ENCODE data around the gene PHACTR3.
A peak's percentile ranks its signal among the peaks of the same experiment; 100 is the strongest.

The PHACTR3 gene

GRCh38 chr20:59828125-59829053 lies 224.0 kb downstream of the PHACTR3 start:
- no peak overlapping the region for H3K4ac ChIP-seq (ENCODE audit: low read depth, low read length)
- H2BK15ac ChIP-seq (replicated peaks; ENCODE audit: low read depth): no peak overlapping the region
- no peak overlapping the region for H3K4me2 ChIP-seq (ENCODE audit: low read length)
- H2AK5ac ChIP-seq (ENCODE audit: low read length): no peak overlapping the region
- no peaks in the 10 kb centered on the region for H3K79me2 ChIP-seq (ENCODE audit: control insufficient read depth, insufficient read depth, low read length)
- no peaks in the 10 kb centered on the region for H3K4me1 ChIP-seq (ENCODE audit: control insufficient read depth, low read depth, low read length)
- no CpG with 5 or more reads among the region's 15 CpGs for WGBS (ENCODE audit: extremely low coverage, insufficient coverage, low lambda C conversion rate)
- no peak overlapping the region for H3K23ac ChIP-seq (ENCODE audit: low read length)
- DNase-seq: no peak
- H3K18ac ChIP-seq (ENCODE audit: low read length): no peak overlapping the region
- no peak overlapping the region for H3K4me3 ChIP-seq (ENCODE audit: low read length)
- no peak overlapping the region for H2BK5ac ChIP-seq (ENCODE audit: low read length)
- no peak overlapping the region for H2BK120ac ChIP-seq (ENCODE audit: low read depth, low read length)
- H3K27ac ChIP-seq (ENCODE audit: low read depth, low read length): no peak overlapping the region
- H4K5ac ChIP-seq (ENCODE audit: low read length): no peak overlapping the region
- no peaks in the 10 kb centered on the region for H3K79me1 ChIP-seq (ENCODE audit: low read length)
- H3K9ac ChIP-seq (ENCODE audit: low read length): no peak overlapping the region
- H3K36me3 ChIP-seq (ENCODE audit: control insufficient read depth, insufficient read depth, low read length): no peaks in the 10 kb centered on the region
- H3K27me3 ChIP-seq (ENCODE audit: insufficient read depth, low read length, poor library complexity): no peaks in the 10 kb centered on the region
- no peak overlapping the region for H4K8ac ChIP-seq (ENCODE audit: low read depth, low read length)
- H3K56ac ChIP-seq (ENCODE audit: low read length): no peak overlapping the region

- no peak overlapping the region for H3K4me2 ChIP-seq (ENCODE audit: low read length)
- no peaks in the 10 kb centered on the region for H3K27me3 ChIP-seq (ENCODE audit: insufficient read depth, low read length, poor library complexity)
- H4K5ac ChIP-seq (ENCODE audit: low read length): no peak overlapping the region
- H2BK5ac ChIP-seq (ENCODE audit: low read length): no peak overlapping the region
- no peak overlapping the region for H3K4me3 ChIP-seq (ENCODE audit: low read length)
- H3K36me3 ChIP-seq (ENCODE audit: control insufficient read depth, insufficient read depth, low read length): no peaks in the 10 kb centered on the region
- H3K23ac ChIP-seq (ENCODE audit: low read length): no peak overlapping the region
- no peak overlapping the region for H3K4ac ChIP-seq (ENCODE audit: low read depth, low read length)
- no peak overlapping the region for H2BK120ac ChIP-seq (ENCODE audit: low read depth, low read length)
- no peak overlapping the region for H3K27ac ChIP-seq (ENCODE audit: low read depth, low read length)
- H3K79me1 ChIP-seq (ENCODE audit: low read length): no peaks in the 10 kb centered on the region
- H3K79me2 ChIP-seq (ENCODE audit: control insufficient read depth, insufficient read depth, low read length): no peaks in the 10 kb centered on the region
- WGBS (ENCODE audit: extremely low coverage, insufficient coverage, low lambda C conversion rate): no CpG with 5 or more reads among the region's 19 CpGs
- H4K8ac ChIP-seq (ENCODE audit: low read depth, low read length): no peak overlapping the region
- H3K4me1 ChIP-seq (ENCODE audit: control insufficient read depth, low read depth, low read length): no peaks in the 10 kb centered on the region
- H2BK15ac ChIP-seq (replicated peaks; ENCODE audit: low read depth): no peak overlapping the region
- no peak for DNase-seq
- H3K18ac ChIP-seq (ENCODE audit: low read length): no peak overlapping the region
- no peak overlapping the region for H3K9ac ChIP-seq (ENCODE audit: low read length)
- no peak overlapping the region for H3K56ac ChIP-seq (ENCODE audit: low read length)
- H2AK5ac ChIP-seq (ENCODE audit: low read length): no peak overlapping the region
These were observed 224.9 kb downstream of the PHACTR3 start for GRCh38 chr20:59829054-59829785.

GRCh38 chr20:59829786-59830664 lies 225.7 kb downstream of the PHACTR3 start:
- no peaks in the 10 kb centered on the region for H3K79me1 ChIP-seq (ENCODE audit: low read length)
- no peaks in the 10 kb centered on the region for H3K4me1 ChIP-seq (ENCODE audit: control insufficient read depth, low read depth, low read length)
- H3K27ac ChIP-seq (ENCODE audit: low read depth, low read length): no peak overlapping the region
- no peak overlapping the region for H4K5ac ChIP-seq (ENCODE audit: low read length)
- WGBS (ENCODE audit: extremely low coverage, insufficient coverage, low lambda C conversion rate): no CpG with 5 or more reads among the region's 12 CpGs
- no peak overlapping the region for H2BK5ac ChIP-seq (ENCODE audit: low read length)
- no peak overlapping the region for H3K23ac ChIP-seq (ENCODE audit: low read length)
- H3K36me3 ChIP-seq (ENCODE audit: control insufficient read depth, insufficient read depth, low read length): no peaks in the 10 kb centered on the region
- H2BK120ac ChIP-seq (ENCODE audit: low read depth, low read length): no peak overlapping the region
- no peaks in the 10 kb centered on the region for H3K27me3 ChIP-seq (ENCODE audit: insufficient read depth, low read length, poor library complexity)
- no peak overlapping the region for H2AK5ac ChIP-seq (ENCODE audit: low read length)
- H3K18ac ChIP-seq (ENCODE audit: low read length): no peak overlapping the region
- no peak for DNase-seq
- H3K56ac ChIP-seq (ENCODE audit: low read length): no peak overlapping the region
- H4K8ac ChIP-seq (ENCODE audit: low read depth, low read length): no peak overlapping the region
- H2BK15ac ChIP-seq (replicated peaks; ENCODE audit: low read depth): no peak overlapping the region
- H3K4me2 ChIP-seq (ENCODE audit: low read length): no peak overlapping the region
- H3K9ac ChIP-seq (ENCODE audit: low read length): no peak overlapping the region
- no peak overlapping the region for H3K4me3 ChIP-seq (ENCODE audit: low read length)
- H3K79me2 ChIP-seq (ENCODE audit: control insufficient read depth, insufficient read depth, low read length): no peaks in the 10 kb centered on the region
- no peak overlapping the region for H3K4ac ChIP-seq (ENCODE audit: low read depth, low read length)

- Histone ChIP-seq H2BK5ac (ENCODE audit: low read length) (no peak overlapping the region), H4K5ac (ENCODE audit: low read length) (no peak overlapping the region), H3K79me1 (ENCODE audit: low read length) (no peaks in the 10 kb centered on the region), H3K27ac (ENCODE audit: low read depth, low read length) (no peak overlapping the region), H4K8ac (ENCODE audit: low read depth, low read length) (no peak overlapping the region), H3K36me3 (ENCODE audit: control insufficient read depth, insufficient read depth, low read length) (no peaks in the 10 kb centered on the region), H2BK120ac (ENCODE audit: low read depth, low read length) (no peak overlapping the region), H2BK15ac (replicated peaks; ENCODE audit: low read depth) (no peak overlapping the region), H3K56ac (ENCODE audit: low read length) (no peak overlapping the region), H3K18ac (ENCODE audit: low read length) (no peak overlapping the region), H2AK5ac (ENCODE audit: low read length) (no peak overlapping the region), H3K4ac (ENCODE audit: low read depth, low read length) (no peak overlapping the region), H3K23ac (ENCODE audit: low read length) (no peak overlapping the region), H3K4me1 (ENCODE audit: control insufficient read depth, low read depth, low read length) (no peaks in the 10 kb centered on the region), H3K79me2 (ENCODE audit: control insufficient read depth, insufficient read depth, low read length) (no peaks in the 10 kb centered on the region), H3K27me3 (ENCODE audit: insufficient read depth, low read length, poor library complexity) (no peaks in the 10 kb centered on the region), H3K4me2 (ENCODE audit: low read length) (no peak overlapping the region), H3K9ac (ENCODE audit: low read length) (no peak overlapping the region), H3K4me3 (ENCODE audit: low read length) (no peak overlapping the region)
- no CpG with 5 or more reads among the region's 6 CpGs for WGBS (ENCODE audit: extremely low coverage, insufficient coverage, low lambda C conversion rate)
- DNase-seq: no peak
These were observed 226.3 kb downstream of the PHACTR3 start for GRCh38 chr20:59830665-59831023.

DNA sequence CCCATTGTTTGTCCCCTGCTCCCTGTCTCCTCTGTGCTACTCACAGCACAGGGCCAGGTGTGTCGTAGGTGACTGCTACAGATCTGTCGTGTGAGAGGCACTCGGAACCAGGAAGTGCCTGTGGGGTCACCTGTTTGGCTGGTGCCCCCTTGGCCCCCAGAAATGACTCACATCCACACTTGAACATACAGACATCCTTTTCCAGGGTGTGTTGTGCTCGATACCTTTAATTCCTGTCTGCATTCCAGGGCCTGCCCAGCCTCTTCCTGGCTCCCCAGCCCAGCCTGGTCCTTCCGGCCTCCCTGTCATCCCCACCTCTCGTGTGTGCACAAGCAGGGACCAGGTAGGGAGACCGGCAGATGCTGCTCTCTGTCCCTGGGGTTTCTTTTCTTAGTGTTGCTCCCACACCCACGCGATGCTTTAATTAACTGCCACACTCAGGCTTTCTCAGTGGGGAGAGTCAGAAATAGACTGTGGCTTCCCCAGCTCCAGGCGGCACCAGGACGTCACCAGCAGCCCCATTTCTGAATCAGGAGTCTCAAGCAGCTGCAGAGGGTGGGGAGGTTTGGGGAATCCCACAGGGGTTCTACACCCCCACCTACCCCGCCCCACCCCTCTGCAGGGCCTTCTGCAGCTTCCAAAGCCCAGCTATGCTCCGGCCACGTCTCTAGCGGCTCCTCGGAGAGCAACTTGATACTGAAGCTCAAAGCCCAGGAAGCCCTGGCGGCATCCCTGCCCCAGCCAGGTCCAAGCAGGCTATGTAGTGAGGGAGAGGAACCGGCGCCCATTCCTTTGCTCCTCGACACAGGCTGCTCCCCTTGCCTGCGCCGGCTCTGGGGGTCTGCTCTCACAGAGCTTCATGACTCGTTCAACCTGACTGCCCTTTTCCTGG lies 226.9 kb downstream of the PHACTR3 start:
- no peak overlapping the region for H3K18ac ChIP-seq (ENCODE audit: low read length)
- H3K4me2 ChIP-seq (ENCODE audit: low read length): no peak overlapping the region
- no peak overlapping the region for H2AK5ac ChIP-seq (ENCODE audit: low read length)
- no peak overlapping the region for H4K8ac ChIP-seq (ENCODE audit: low read depth, low read length)
- no peaks in the 10 kb centered on the region for H3K27me3 ChIP-seq (ENCODE audit: insufficient read depth, low read length, poor library complexity)
- no CpG with 5 or more reads among the region's 23 CpGs for WGBS (ENCODE audit: extremely low coverage, insufficient coverage, low lambda C conversion rate)
- H3K79me2 ChIP-seq (ENCODE audit: control insufficient read depth, insufficient read depth, low read length): no peaks in the 10 kb centered on the region
- no peak overlapping the region for H3K27ac ChIP-seq (ENCODE audit: low read depth, low read length)
- no peak overlapping the region for H2BK15ac ChIP-seq (replicated peaks; ENCODE audit: low read depth)
- no peak overlapping the region for H3K23ac ChIP-seq (ENCODE audit: low read length)
- no peak overlapping the region for H3K9ac ChIP-seq (ENCODE audit: low read length)
- no peak overlapping the region for H2BK120ac ChIP-seq (ENCODE audit: low read depth, low read length)
- no peak overlapping the region for H3K56ac ChIP-seq (ENCODE audit: low read length)
- H3K36me3 ChIP-seq (ENCODE audit: control insufficient read depth, insufficient read depth, low read length): no peaks in the 10 kb centered on the region
- no peaks in the 10 kb centered on the region for H3K4me1 ChIP-seq (ENCODE audit: control insufficient read depth, low read depth, low read length)
- H3K4ac ChIP-seq (ENCODE audit: low read depth, low read length): no peak overlapping the region
- no peak overlapping the region for H3K4me3 ChIP-seq (ENCODE audit: low read length)
- H3K79me1 ChIP-seq (ENCODE audit: low read length): no peaks in the 10 kb centered on the region
- no peak overlapping the region for H4K5ac ChIP-seq (ENCODE audit: low read length)
- DNase-seq: peak; percentile 8
- H2BK5ac ChIP-seq (ENCODE audit: low read length): no peak overlapping the region
